T-helper 1 cell treated with Interleukin-12 subunit alpha and Interleukin-12 subunit beta and Interleukin-4 antibody, amounts not matched to agents 30 μg/mL and 1 μg/mL, for 36 hours (primary cell): ENCODE results near the gene CDA.

Experiments used
- H3K27ac Mint-ChIP-seq: one replicate; pipeline ENCODE4 v1.8.0; 2021; ENCODE audit warnings: mild to moderate bottlenecking, mixed read lengths
- H3K27me3 Mint-ChIP-seq: one replicate; pipeline ENCODE4 v1.8.0; 2021; ENCODE audit warnings: low read depth, mixed read lengths
- H3K36me3 Mint-ChIP-seq: one replicate; pipeline ENCODE4 v1.8.0; 2021; ENCODE audit warnings: low read depth, mixed read lengths
- H3K4me1 Mint-ChIP-seq: one replicate; pipeline ENCODE4 v1.8.0; 2021; ENCODE audit warnings: low read depth, mixed read lengths
- H3K4me3 Mint-ChIP-seq: one replicate; pipeline ENCODE4 v1.8.0; 2021; ENCODE audit warnings: mild to moderate bottlenecking, moderate library complexity, mixed read lengths
- H3K9me3 Mint-ChIP-seq: one replicate; pipeline ENCODE4 v1.8.0; 2021; ENCODE audit warnings: mixed read lengths

The CDA gene

DNA sequence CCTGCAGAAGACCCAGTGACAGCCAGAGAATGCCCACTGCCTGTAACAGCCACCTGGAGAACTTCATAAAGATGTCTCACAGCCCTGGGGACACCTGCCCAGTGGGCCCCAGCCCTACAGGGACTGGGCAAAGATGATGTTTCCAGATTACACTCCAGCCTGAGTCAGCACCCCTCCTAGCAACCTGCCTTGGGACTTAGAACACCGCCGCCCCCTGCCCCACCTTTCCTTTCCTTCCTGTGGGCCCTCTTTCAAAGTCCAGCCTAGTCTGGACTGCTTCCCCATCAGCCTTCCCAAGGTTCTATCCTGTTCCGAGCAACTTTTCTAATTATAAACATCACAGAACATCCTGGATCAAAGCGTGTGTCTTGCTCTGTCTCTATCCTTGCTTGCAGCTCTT, 29.7 kb downstream of the CDA start:
- Mint-ChIP-seq H3K27me3 (no peaks in the 10 kb centered on the region), H3K4me3 (no peak overlapping the region), H3K9me3 (no peaks in the 10 kb centered on the region), H3K36me3 (no peaks in the 10 kb centered on the region), H3K4me1 (no peaks in the 10 kb centered on the region), H3K27ac (no peak overlapping the region)

DNA sequence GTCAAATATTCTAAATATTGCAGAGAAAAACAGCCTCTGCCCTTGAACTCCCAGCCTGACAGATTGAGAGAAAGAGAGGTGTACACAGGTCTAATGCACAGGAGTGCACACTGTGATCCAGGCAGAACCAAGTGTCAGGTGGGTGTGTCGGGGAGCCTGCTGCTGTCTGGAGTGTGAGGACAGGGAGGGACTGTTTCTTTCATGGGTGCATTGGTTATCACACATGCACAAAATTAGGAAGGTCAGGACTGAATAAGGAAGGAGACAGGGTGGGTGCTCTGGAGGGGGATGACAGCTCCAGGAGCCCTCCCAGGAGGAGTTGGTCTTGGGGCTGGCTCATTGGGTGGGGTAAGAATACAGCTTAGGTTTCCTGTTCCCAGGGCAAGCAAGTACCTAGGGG, 31.1 kb downstream of the CDA start:
- Mint-ChIP-seq H3K36me3 (no peaks in the 10 kb centered on the region), H3K9me3 (no peaks in the 10 kb centered on the region), H3K4me3 (no peak overlapping the region), H3K27ac (no peak overlapping the region), H3K27me3 (no peaks in the 10 kb centered on the region), H3K4me1 (no peaks in the 10 kb centered on the region)

DNA sequence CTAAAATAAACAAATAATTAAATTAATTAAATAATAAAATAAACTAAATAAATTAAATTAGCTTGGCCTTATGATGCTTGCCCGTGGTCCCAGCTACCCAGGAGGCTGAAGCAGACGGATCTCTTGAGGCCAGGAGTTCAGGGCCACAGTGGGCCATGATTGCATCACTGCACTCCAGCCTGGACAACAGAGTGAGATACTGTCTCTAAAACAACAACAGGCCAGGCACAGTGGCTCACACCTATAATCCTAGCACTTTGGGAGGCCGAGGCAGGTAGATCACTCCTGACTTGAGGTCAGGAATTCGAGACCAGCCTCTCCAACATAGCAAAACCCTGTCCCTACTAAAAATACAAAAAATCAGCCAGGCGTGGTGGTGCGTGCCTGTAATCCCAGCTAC, 32.1 kb downstream of the CDA start:
- H3K27me3 Mint-ChIP-seq: peaks cover 4% of the 10 kb centered on the region
- H3K27ac Mint-ChIP-seq: no peak overlapping the region
- no peaks in the 10 kb centered on the region for H3K36me3 Mint-ChIP-seq
- no peak overlapping the region for H3K4me3 Mint-ChIP-seq
- no peaks in the 10 kb centered on the region for H3K4me1 Mint-ChIP-seq
- no peaks in the 10 kb centered on the region for H3K9me3 Mint-ChIP-seq

DNA sequence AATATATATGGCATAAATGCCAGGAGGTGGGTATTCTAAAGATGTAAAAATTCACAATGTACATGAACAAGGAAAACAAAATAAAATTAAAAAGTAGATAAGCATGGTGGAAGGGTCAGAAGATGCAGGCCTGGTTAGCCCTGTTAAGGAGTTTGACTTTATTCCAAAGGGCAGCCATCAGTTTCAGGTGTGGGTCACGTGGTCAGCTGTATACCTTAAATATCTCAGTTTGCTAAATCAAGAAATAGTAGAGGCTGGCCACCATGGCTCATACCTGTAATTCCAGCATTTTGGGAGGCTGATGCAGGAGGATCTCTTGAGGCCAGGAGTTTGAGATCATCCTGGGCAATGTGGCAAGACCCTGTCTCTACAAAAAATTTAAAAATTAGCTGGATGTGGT, 35.8 kb downstream of the CDA start:
- H3K4me1 Mint-ChIP-seq: no peaks in the 10 kb centered on the region
- H3K36me3 Mint-ChIP-seq: no peaks in the 10 kb centered on the region
- H3K27me3 Mint-ChIP-seq: peaks cover 8% of the 10 kb centered on the region
- no peak overlapping the region for H3K27ac Mint-ChIP-seq
- no peak overlapping the region for H3K4me3 Mint-ChIP-seq
- no peaks in the 10 kb centered on the region for H3K9me3 Mint-ChIP-seq

DNA sequence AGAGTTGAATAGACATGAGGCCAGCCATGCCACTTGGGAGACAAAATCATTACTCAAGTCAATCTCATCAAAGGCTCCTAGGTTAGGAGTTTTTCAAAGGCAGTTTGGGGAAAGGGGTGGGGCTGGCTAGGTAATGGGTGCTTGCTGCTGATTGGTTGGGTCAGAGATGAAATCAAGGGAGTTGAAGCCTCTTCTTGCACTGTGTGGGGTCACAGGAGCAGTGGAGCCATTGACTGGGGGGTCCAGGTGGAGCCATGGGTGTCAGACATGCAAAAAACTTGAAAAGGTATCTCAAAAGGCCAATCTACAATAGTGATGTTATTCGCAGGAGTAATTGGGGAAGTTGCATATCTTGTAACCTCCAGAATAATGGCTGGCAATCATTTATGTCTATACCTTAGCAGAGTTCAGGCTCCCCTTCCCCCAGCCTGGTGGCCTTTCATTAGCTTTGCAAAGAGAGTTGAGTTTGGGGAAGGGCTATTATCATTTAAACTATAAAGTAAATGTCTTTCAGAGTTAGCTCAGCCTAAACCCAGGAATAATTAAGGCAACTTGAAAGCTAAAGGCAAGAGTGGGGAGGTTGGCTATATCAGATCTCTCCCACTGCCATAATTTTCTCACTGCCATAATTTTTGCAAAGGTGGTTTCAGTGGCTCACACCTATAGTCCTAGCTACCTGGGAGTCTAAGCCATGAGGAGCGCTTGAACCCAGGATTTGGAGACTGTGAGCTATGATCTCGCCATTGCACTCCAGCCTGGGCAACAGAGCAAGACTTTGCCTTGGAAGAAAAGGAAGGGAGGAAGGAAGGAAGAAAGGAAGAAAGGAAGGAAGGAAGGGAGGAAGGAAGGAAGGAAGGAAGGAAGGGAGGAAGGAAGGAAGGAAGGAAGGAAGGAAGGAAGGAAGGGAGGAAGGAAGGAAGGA, 36.5 kb downstream of the CDA start:
- no peaks in the 10 kb centered on the region for H3K36me3 Mint-ChIP-seq
- peaks cover 8% of the 10 kb centered on the region for H3K27me3 Mint-ChIP-seq
- H3K27ac Mint-ChIP-seq: no peak overlapping the region
- H3K9me3 Mint-ChIP-seq: no peaks in the 10 kb centered on the region
- no peak overlapping the region for H3K4me3 Mint-ChIP-seq
- no peaks in the 10 kb centered on the region for H3K4me1 Mint-ChIP-seq

DNA sequence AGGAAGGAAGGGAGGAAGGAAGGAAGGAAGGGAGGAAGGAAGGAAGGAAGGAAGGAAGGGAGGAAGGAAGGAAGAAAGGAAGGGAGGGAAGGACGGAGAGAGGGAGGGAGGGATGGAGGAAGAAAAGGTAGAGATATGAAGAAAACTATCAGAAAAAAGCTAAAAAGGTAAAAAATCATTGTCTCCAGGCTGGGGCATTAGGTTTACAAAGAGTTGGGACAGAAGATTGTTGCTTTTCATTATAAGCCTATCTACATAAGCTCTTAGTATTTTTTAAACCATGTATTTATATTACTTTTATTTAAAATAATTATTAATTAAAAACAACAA, 37.2 kb downstream of the CDA start:
- H3K4me1 Mint-ChIP-seq: no peaks in the 10 kb centered on the region
- H3K36me3 Mint-ChIP-seq: no peaks in the 10 kb centered on the region
- H3K4me3 Mint-ChIP-seq: no peak overlapping the region
- H3K27me3 Mint-ChIP-seq: peaks cover 8% of the 10 kb centered on the region
- no peak overlapping the region for H3K27ac Mint-ChIP-seq
- no peaks in the 10 kb centered on the region for H3K9me3 Mint-ChIP-seq

DNA sequence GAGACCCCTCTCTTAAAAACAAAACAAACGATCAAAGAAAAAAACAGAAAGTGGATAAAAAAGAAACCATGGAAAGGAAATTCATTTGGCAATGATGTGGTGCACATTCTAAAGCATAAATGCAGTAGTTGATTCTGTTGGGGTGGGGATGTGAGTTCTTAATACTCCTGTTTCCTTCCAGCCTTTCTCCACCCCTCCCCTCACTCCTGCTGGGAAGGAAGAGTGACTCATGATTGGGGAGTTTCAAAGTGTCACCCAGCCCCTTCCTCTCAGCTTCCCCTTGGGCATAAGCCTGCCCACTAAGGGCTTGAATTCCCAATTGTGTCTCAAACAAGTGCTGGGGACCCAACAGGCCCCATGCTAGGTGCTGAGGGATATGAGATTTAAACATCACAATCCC, 37.6 kb downstream of the CDA start:
- H3K4me1 Mint-ChIP-seq: no peaks in the 10 kb centered on the region
- no peak overlapping the region for H3K4me3 Mint-ChIP-seq
- H3K9me3 Mint-ChIP-seq: no peaks in the 10 kb centered on the region
- H3K27ac Mint-ChIP-seq: no peak overlapping the region
- H3K36me3 Mint-ChIP-seq: no peaks in the 10 kb centered on the region
- H3K27me3 Mint-ChIP-seq: peaks cover 8% of the 10 kb centered on the region

DNA sequence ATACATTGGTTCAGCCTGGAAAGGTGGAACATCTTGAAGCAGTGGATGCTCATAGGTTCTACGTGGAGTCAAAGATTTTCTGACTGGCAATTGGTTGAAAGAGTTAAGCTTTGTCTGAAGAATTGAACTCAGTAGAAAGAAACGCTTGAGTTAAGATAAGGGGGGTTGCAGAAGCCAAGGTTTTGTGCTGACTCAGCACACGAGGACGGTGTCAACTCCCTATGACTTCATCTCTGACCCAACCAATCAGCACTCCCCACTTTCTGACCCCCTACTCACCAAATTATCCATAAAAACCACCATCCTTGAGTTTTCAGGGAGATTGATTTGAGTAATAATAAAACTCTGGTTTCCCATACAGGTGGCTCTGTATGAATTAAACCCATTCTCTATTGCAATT, 41.8 kb downstream of the CDA start:
- Mint-ChIP-seq H3K27ac (no peak overlapping the region), H3K4me3 (no peak overlapping the region), H3K9me3 (no peaks in the 10 kb centered on the region), H3K27me3 (peaks cover 6% of the 10 kb centered on the region), H3K4me1 (peaks cover 9% of the 10 kb centered on the region), H3K36me3 (no peaks in the 10 kb centered on the region)

DNA sequence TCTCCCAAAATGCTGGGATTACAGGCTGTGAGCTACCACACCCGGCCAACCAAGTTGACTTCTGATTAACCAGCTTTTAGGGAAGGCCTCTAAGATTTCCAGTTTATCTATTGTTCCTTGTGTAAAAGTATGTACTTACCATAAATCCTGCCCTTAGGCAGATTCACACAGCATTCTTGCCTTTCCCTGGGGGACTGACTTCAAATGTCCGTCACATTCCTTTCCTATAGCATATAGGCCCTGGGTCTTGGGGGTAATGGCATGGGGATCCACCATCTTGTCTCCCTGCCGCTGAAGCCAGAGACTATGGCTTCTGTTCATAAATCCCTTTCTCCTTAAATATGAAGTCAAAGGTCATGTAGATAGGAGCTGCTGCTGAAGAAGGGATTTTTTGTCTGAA, 43.5 kb downstream of the CDA start:
- Mint-ChIP-seq H3K9me3 (no peaks in the 10 kb centered on the region), H3K4me1 (peaks cover 9% of the 10 kb centered on the region), H3K27me3 (peaks cover 4% of the 10 kb centered on the region), H3K36me3 (no peaks in the 10 kb centered on the region), H3K4me3 (peak overlapping the region; percentile 70), H3K27ac (no peak overlapping the region)

DNA sequence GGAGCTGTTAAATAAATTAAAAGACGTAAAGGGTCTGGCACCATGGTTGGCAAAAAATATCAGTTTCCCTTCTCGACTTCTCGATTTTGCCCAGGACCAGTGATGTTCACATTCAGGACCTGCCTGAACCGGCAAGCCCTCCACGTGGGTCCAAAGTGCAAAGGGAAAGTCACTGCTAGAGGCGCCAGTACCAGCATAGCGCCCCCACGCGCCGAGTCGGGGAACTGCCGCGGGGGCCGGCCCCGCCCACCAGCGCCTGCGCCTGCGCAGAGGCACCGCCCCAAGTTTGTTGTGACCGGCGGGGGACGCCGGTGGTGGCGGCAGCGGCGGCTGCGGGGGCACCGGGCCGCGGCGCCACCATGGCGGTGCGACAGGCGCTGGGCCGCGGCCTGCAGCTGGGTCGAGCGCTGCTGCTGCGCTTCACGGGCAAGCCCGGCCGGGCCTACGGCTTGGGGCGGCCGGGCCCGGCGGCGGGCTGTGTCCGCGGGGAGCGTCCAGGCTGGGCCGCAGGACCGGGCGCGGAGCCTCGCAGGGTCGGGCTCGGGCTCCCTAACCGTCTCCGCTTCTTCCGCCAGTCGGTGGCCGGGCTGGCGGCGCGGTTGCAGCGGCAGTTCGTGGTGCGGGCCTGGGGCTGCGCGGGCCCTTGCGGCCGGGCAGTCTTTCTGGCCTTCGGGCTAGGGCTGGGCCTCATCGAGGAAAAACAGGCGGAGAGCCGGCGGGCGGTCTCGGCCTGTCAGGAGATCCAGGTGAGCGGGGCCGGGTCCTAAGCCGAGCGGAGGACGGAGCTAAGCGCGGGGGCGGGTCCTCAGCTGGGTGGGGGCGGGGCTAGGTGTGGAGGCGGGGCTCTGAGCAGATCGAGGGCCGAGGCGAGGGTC, 44.5 kb downstream of the CDA start, which contains the start of gene PINK1:
TSS of gene PINK1 (plus strand) at position 269 of the 875 bp plus-strand sequence. CDS start at position 360, 91 bp downstream.
- Mint-ChIP-seq H3K9me3 (no peaks in the 10 kb centered on the region), H3K36me3 (no peaks in the 10 kb centered on the region), H3K4me1 (peaks cover 9% of the 10 kb centered on the region), H3K27me3 (peaks cover 4% of the 10 kb centered on the region), H3K27ac (peak within 1 kb of the TSS; percentile 36), H3K4me3 (peak within 1 kb of the TSS; percentile 81)

DNA sequence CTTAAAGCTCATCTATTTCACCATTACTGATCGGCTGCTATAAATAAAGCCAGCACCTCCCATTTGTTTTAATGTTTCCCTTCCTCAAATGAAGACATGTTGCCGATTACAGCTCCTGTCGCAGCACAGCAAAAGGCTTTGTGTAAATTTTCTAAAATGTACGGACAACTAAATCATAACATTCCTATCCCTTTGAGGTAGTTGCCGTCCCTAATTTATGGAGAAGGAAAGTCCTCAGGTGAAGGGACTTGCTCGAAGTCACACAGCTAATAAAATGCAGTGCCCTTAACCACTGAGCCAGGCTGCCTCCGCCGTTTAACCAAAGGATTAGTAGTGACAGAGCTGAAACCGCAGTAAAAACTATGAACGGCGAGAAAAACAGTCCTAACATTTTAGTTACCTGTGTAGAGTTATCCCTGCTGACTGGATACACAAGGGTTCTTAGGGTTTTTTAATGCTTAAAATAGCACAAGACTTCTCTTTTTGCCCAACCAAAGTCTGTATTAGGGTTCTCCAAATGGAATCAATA, 45.2 kb downstream of the CDA start:
- H3K9me3 Mint-ChIP-seq: no peaks in the 10 kb centered on the region
- no peaks in the 10 kb centered on the region for H3K36me3 Mint-ChIP-seq
- peaks cover 3% of the 10 kb centered on the region for H3K27me3 Mint-ChIP-seq
- H3K27ac Mint-ChIP-seq: peak overlapping the region; percentile 36
- peak overlapping the region; percentile 81 for H3K4me3 Mint-ChIP-seq
- peaks cover 9% of the 10 kb centered on the region for H3K4me1 Mint-ChIP-seq

DNA sequence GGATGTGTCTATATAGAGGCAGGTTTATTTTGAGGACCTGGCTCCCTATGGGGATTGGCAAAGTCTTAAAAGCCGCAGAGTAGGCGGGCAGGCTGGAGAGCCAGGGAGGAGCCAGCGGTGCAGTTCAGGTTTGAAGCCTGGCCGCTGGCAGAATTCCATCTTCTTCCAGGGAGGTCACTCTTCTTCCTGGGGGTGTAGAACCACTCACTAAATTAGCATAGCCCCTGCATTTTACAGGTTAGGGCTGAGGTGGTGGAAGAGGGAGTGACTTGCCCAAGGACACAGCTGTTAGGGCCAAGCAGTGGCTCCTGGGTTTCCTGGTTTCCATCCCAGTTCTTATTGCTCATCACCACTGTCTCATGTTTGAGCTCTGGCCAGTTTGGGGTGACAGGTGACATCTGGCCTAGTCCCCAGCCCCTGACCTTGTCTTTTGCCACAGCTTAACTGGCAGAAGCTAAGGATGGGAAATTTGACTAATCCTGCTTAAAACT, 45.7 kb downstream of the CDA start:
- H3K27me3 Mint-ChIP-seq: no peaks in the 10 kb centered on the region
- peak overlapping the region; percentile 81 for H3K4me3 Mint-ChIP-seq
- H3K27ac Mint-ChIP-seq: no peak overlapping the region
- H3K4me1 Mint-ChIP-seq: peaks cover 9% of the 10 kb centered on the region
- H3K36me3 Mint-ChIP-seq: no peaks in the 10 kb centered on the region
- no peaks in the 10 kb centered on the region for H3K9me3 Mint-ChIP-seq

DNA sequence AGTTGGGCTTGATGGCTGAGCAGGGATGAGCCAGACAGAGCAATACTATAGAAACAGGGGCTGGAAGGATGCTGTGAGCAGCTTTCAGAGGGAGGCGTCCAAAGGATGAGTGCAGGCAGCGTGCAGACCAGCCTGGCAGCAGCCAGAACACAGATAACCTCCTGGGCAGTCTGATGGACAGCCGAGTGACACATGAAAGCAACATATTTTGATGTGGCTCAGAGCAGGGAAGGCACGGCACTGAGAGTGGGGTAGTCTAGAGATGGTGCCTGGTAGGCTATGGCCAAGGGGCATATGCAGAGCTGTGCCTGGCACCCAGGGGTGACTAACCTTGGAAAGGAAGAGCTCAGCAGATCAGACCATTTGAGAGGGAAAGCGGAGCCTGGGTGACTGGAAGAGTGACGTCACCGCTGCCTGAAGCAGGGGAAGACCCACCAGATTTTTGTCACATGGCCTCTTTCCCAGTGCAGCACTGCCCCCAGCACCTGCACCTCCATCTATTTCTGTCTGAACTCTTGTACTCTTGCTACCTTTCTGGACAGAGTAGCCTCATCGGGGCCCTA, 48.0 kb downstream of the CDA start:
- H3K9me3 Mint-ChIP-seq: no peaks in the 10 kb centered on the region
- no peak overlapping the region for H3K27ac Mint-ChIP-seq
- no peaks in the 10 kb centered on the region for H3K36me3 Mint-ChIP-seq
- peaks cover 9% of the 10 kb centered on the region for H3K4me1 Mint-ChIP-seq
- H3K4me3 Mint-ChIP-seq: no peak overlapping the region
- no peaks in the 10 kb centered on the region for H3K27me3 Mint-ChIP-seq

DNA sequence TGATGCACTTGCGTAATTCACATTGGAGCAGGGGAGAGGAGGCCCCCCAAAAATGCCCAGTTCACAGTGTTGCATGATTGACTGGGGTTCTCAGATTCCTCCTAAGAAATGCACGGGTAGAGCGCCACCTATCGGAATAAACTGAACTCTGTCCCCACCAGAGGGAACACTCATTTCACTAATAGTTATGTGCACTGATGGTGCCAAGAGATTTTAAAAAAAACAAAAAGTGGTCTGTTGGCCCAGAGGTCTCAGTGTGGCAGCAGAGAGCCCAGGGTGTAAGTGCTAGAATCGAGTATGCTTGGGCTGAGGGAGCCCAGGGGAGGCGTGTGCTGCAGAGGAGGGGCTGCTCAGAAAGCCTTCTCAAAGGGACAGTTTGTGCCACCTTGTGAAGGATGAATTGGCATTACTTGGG, 51.3 kb downstream of the CDA start:
- Mint-ChIP-seq H3K9me3 (no peaks in the 10 kb centered on the region), H3K4me3 (no peak overlapping the region), H3K27ac (no peak overlapping the region), H3K4me1 (no peaks in the 10 kb centered on the region), H3K36me3 (no peaks in the 10 kb centered on the region), H3K27me3 (no peaks in the 10 kb centered on the region)
